HG02870 (cell line): ENCODE measurements around the gene ATP6V0D1.

Source experiments
- ATAC-seq: cut with Tn5 transposase; IDR thresholded peaks from one replicate; pipeline ENCODE4 v1.9.1; 2021; ENCODE audit warnings: mild to moderate bottlenecking, moderate library complexity; ENCODE audit not compliant: unreplicated experiment

The ATP6V0D1 gene

DNA sequence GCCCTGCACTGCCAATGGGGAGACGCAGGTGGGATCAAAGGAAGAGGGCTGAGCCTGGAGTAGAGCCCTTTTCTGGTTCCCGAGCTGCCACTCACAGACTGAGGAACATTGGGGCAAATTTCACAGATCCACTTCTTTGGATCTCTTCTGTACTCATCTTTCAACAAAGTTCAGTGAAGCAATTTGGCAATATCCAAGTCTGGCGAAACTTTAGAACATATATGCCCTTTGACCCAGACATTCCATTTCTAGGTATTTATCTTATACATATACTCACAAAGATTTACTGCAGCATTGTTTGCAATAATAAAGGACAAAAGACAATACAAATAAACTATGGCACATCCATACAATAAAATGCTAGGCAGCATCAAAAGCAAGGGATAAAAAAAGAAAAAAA is 69.6 kb downstream of the ATP6V0D1 start:
- ATAC-seq, result no peak

DNA sequence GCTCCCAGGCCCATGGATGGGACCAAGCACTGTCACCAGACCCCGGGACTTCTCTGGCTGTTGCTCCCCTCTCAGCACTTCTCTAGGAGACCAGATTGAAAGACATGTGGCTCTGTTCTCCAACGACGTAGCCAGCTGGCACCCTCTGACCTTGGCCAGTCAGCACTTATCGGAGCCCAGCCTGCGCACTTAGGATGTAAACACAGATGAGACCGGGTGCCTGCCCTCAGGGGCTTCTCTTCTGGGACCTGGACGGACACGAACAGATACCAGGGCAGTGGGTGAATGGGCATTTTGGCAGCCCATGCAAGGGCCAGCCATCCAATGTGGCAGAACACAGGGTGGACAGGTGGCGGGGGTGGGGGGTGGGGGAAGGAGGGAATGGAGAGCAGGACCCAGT is 71.3 kb downstream of the ATP6V0D1 start:
- no peak for ATAC-seq

DNA sequence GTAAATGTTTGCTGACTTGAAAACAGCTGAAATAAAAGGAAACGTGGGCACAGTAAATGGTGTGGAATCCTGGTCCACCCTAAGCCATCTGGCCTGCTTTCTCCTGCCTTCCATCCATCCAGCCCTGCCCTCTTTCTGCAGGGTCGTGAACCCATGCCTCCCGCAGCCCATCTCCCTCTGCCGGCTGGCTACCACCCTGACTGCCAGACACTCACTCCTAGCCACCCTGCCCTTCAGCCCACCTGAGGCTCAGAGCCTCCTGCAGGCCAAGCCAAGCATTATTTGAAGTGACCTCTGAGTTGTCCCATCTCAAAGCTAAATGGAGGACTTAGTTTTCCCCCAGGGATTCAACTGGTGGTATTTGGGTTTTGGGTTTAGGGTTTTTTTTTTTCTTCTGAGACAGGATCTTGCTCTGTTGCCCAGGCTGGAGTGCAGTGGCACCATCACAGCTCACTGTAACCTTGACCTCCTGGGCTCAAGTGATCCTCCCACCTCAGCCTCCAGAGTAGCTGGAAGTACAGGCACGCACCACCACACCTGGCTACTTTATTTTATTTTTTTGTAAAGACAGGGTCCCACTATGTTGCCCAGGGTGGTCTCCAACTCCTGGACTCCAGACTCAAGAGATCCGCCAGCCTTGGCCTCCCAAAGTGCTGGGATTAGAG is 73.0 kb downstream of the ATP6V0D1 start:
- no peak for ATAC-seq

DNA sequence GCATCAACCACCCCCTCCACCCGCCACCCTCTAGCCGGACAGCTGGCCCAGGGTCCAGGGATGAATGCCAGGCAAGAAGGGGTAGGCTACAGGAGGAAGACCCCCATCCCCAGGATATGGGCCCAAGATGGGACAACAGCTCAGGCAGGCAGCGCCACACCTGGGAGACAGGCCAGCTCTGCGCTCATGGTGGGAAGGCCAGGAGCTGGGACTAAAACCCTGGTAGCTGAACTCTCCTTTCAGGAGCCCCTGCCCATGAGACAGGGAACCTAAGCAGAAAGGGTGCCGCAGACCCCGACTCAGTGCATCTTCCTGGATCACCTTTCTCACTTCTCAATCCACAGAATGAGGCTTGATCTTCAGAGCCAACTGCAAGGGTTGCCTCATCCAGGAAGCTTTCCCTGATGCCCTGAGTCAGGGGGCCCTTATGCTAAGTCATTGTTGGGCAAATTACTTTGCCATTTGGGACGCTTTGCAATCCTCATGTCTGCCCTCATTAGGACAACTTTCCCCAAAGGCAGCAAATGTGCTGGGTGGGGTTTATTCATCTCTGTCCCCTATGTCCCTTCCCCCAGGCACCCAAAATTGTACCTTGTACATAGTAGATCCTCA is 73.7 kb downstream of the ATP6V0D1 start:
- no peak for ATAC-seq

DNA sequence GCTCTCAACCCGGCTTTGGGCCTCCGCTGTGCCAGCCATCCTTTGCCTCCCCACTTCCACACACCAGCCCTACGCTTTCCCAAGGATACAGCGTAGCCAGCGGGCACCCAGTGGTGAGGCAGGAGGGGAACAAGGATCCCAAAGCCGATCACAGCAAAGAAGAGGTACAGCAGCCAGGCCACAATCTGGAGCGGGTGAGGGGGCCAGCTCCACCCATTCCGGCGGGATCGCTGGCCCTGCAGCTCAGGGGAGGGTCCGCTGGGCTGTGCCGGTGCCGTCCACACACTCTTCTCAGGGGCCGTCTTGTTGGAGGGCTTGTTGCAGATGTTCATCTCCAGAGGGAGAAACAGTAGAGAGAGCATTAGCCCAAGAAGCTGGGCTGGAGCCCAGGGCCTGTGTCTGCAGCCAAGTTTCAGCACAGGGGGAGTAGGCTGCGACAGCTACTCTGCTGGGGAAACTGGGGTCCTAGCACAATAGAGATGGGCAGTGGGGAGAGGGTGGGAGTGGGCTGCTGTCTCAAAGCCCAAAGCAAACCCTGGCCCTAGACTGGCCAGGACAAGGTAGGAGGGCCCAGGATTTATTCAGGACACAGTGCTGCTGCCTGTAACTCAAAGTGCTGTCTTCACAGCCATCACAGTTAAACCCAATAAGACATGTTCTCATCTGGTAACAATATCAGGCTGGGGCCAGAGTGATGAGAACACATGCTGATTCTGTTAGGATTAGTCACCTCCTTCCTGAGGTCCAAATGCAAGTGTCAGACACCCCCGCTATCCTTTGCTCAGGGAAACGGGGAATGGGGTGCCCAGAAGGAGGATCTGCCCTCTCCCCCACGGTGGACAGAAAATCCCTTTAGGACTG is 74.6 kb downstream of the ATP6V0D1 start:
- no peak for ATAC-seq

DNA sequence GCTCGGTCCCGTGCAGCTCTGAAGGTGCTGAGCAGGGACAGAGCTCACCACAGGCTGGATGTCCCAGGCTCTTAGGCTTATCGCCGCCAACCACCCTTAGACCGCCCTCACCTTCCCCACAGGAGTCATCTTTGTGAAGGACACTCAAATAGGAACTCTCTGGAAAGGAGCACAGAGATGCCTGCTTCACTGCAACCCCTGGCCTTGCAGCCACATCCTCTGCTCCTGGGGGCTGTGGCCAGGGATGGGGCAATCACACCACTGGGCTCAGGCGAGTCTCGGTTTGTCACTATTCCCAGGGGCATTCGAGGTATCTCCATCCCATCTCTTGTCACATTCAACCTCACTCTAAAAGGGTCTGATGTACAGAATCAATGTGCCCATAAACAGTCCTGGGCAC is 75.6 kb downstream of the ATP6V0D1 start:
- no peak for ATAC-seq

DNA sequence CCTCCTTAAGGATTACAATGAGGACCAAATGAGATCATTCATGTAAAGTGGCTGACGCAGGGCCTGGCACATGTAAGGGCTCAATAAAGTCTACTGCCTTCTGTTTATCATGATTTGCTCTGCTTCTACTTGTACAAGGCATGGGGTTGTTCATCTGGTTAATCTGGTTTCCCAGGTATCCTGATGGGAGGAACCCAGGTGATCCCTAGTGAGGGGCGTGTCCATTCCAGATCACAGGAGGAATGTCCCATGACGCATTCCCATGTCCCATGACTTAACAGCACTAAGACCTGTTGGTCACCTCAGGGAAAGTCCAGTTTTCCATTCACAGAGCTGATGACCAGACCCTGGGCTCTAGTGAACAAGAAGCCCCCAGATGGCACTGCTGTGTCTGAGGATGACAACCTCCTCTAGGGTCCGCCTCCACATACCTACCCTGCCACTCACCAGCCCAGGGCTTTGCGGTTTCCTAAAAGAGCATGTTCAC is 76.2 kb downstream of the ATP6V0D1 start:
- ATAC-seq, result no peak

DNA sequence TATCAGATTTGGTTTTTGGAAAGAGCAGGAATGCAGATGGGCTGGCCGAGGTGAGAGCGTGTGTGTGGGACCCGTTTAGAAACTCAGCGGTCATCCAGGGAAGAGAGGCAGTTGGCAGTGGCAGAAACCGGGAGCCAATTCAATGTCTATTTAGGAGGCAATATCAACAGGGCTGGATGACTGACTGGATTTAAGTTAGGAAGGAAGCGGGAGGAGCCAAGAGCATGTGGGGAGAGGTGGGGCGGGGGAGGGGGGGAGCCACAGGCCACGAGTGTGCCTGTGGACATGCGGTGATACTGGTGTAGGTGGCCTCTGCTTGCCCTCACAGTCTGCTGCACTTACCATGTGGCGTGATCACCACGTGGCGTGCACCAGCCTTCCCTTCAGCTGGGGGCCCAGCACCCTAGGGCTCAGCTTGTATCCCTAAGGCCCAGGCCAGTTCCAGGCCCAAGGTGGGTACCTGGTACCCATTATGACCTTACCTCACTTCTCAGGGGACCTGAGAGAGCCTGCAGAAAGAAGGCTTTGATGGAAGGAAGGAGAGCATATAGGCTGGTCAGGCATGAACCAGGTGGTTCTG is 76.9 kb downstream of the ATP6V0D1 start:
- no peak for ATAC-seq

DNA sequence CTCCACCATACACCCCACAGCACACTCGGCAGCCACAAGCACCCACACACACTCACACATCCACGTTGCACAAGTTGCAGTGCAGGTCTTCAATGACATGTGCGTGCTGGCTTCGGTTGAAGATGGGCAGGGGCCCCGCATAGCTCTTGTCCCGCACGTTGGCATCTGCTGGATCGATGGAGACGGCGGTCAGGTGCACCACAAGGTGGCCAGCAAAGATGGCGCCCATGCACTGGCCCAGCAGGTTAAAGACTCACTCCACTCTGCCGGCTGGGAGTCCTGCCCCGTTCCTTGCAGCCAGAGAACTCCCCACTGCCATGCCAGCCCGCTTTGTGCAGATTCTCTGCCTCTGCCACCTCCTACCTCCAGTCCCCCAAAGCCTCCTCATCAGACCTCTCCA is 80.1 kb downstream of the ATP6V0D1 start:
- no peak for ATAC-seq

DNA sequence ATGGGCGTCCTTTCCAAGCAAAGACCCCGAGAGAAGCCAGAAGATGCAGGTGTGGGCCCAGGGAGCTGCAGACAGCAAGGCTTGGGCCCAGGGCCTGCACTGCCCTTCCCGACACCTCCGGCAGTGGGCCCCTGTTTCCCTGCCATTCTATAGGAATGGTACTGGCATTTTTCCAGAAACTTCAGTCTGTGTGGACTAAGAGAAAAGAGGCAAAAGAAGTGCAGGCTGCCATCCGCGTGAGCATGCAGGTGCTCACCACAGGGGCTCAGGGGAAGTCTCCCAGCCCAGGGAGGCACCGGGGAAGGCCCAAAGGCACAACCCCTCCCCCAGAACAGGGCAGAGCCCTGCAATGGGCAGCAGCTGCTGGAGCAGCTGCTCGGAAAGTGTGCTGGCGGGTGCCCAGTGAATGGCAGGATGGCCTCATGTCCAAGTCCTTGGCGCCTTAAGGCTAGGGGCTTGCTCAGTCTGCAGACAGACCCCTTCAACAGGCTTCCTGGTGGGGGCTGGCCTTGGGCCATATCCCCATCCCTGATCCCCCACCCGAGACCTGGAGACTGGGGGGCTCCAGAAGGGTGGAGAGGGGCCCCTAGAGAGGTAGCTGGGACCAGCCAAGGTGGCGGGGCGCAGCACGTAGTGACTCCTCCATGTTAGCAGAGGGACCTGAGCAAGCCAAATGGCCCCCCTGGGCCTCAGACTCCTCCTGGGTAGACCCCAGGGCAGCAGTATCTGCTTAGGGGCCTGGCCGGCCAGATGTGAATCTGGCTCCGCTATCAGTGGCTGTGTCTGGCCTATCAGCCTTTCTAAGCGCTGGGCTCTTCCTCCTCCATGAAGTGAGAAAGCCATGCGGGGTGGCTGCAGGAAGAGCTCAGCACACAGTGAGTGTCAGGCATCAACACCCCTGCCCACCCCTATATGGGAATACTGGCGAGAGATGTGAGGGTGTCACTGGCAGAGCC is 80.9 kb downstream of the ATP6V0D1 start:
- ATAC-seq, result no peak

DNA sequence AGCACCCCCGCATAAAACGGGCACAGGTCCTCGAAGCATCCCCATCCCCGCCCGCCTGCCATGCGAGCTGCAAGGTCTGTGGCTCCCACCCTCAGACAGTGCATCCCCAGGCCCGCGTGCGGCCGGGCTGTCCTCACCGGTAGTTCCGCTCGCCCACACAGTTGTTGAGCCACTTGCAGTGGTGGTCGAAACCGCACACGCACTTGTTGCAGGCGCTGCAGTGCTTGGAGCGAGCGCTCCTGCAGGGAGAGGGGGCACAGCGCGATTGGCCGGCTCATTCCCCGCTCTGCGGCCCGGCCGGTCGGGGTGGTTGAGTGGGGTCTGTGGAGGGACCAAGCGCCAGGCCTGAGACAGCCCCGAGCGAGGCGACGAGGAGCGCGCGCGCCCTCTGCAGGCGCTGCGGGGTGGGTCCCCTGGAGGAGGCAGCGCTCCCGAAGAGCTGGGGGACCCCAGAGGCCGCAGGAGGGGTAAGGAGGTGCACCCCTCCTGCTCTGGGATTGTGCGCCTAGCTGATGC is 81.7 kb downstream of the ATP6V0D1 start:
- no peak for ATAC-seq

DNA sequence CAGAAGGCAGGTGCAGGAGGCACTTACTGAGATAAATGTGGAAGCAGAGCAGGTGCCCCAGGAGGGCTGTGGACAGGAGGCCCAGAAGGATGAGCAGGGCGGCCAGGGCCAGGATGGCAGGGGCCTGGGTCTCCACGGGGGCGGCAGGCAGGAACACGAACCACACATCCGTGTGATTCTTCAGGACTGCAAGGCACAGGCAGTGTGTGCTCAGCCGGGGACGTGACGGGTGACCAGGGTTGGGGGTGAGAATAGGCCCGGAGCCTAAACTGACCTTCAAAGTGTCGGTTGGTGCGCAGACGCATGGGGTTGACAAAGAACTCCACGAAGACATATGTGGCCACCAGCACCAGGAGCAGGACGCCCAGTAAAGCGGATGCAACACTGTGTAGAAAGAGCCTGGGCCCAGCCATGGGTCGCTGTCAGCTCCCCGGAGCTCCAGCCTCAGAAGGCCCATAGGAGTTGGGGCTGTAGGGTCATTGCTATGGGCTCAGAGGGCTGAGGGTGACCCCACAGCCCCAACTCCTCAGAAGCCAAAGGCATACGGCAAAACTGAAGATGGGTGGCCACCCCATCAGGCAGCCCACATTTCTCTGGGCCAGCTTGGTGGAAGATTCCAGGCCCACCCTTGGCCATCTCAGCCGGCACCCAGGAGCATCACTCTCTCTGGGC is 82.3 kb downstream of the ATP6V0D1 start:
- ATAC-seq, result no peak

DNA sequence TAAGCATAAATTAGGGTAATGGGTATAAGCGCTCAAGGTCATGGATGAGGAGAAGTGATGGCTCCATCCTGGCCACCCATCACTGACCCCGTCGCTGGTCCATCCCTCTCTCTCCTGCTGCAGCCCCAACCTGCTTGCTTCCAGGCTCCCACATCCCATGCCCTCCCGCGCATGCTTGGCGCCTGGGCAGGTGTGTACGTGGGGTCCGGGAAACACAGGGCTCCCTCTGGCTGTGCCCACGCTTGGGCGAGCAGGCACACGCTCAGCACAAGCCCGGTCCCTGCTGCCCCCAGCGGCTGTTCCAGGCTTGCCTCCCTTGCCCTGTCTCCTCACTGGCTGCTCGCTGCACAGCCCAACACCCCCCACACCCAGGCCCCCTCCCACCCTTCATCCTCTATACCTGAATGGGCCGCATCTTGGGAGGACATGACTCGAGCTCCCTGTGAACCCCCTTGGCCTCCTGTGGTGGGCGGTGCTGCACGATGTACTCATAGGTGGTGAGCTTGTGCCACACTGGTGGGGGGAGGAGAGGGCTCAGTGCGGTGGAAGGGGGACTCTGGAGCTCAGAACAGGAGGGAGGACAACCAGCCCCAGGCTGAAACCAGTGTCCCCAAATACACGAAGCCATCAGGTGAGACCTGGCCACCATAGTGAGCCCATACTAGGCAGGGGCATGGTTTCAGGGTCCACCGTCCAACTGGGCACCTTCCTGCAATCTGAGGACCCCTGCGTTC is 83.0 kb downstream of the ATP6V0D1 start:
- no peak for ATAC-seq

DNA sequence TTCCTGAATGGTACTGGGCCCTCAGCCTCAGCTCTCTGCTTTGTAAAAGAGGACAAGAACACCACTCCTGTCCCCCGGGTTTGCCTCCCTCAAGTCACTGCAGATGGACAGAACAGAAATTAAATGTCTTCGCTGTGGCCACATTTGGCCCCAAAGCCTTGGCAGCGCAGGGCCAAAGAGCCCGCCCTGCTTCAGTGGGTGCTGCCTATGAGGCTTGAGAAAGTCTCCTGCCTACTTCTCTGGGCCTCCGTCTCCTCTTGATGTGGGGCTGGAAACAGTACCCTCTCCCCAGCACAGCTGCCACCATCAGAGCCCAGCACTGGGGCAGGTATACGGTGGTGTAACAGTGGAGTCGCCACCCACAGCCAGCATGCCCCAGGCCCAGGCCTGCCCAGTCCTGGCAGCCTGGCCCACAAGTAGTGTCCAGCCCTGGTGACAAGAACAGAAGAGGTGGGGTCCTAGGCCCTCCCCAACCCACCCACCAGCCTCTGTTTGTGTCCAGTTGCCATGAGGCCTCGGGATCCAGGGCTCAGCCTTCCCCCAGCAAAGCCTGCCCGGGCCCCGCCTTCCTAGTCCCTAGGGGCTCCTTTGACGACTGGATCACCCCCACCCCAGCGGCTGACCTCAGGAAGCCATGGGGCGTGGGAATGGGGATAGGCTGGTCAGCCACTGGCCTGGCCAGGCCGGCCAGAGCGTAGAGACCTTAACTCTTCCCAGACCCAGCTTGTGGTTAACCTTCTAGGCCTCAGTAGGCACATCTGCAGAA is 83.7 kb downstream of the ATP6V0D1 start:
- ATAC-seq, result no peak

DNA sequence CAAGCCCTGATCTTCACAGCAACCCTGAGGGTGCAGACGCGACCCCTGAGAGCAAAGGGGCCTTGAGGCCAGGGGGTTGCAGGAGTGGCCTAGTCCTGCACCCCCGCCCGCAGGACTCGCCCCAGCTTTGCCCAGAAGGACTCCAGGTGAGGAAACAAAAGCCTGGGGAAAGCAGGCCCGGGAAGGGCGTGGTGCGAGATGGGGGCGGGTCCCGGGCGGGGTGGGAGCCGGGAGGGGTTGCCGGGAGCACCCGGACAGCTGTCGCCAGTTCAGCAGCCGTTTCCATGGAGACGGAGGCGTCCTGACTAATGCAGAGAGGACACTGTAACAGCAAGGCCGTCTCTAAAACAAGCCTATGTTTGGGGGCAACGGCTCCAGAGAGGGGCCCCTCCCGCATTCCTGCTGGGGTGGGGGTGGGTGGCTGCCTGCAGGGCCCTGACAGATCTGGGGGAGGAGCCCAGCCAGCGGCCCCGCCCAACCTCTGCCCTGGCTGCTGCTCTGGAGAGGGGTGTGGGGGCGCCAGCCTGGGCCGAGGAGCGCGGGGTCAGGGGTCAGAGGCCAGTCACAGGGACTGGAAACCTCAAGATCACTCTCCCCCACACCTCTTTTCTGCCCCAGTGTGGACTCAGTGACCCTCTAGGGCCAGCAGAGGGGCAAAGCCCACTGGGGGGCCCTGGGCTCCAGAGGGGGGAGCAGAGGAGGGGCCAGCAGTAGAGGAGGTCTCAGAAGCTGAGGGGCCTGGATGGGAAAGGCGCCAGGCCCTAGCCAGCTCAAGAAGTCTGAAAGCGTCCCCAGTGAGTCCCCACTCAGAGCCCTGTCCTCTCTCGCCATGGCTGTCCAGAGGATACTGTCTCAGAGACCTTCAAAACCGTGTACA is 84.6 kb downstream of the ATP6V0D1 start:
- no peak for ATAC-seq

DNA sequence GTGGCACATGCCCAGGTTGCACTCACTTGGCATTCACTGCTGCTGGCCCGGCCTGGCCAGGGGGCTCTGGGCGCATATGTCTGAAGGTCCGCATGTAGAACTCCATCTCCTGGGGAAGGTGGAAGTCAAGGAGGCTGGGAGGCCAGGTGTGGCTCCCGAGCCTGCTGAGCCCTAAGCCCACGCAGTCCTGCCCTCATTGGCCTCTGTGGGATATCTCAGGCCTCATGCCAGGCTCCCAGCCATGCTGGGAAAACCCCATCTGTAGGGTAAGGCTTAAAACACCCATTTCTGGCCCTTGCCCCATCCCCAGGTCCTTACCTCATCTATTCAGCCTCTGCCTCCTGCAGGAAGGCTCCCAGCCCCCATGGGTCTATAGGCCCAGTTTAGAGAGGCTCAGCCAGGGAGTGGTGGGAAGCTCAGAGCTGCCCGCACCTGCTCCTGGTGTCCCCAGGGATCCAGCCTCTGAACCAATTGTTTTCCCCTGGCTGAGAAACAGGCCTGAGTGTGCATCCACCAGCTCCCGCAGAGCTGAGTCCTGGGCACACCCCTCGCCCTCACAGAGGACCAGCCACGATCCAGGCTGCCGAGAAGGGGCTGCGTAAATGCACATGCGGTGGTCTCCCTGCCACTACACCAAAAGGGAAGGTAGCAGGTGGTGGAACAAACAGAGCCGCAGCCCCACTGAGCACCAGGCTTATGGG is 85.3 kb downstream of the ATP6V0D1 start:
- ATAC-seq, result no peak

DNA sequence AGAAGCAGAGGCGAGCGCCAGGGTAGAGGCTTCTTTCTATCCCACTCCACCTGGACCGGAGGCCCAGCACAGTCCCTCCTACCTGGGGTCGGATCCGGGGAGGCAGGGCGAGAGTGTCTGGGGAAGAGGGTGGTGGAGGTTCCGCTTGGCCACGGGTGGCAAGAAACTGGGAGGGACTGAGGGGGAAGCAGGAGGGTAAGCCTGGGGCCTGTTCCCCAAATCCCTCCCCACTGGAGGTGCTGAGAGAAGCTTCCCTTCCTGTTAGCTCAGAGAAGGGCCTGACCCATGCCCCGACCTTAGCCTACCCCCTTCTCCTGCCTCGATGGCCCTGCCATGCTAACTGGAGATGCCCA is 85.9 kb downstream of the ATP6V0D1 start:
- ATAC-seq, result no peak
